IgD-negative memory B cell (primary cell): ENCODE results near the gene SCAF1. TPM values are rescaled to one million over a fixed set of nuclear protein-coding genes. Genes with fewer than 3 reads are reported as not detected.
A peak's percentile ranks its signal among the peaks of the same experiment; 100 is the strongest.

ENCODE experiments used
- H3K27ac Mint-ChIP-seq, 3 donors: one replicate each; pipeline ENCODE4 v1.8.0; 2020 to 2022; ENCODE audit warnings: mild to moderate bottlenecking in 3 of 3, mixed read lengths in 3 of 3, moderate library complexity in 1 of 3
- H3K27me3 Mint-ChIP-seq: one replicate; pipeline ENCODE4 v1.8.0; 2021; ENCODE audit warnings: mixed read lengths
- H3K36me3 Mint-ChIP-seq: one replicate; pipeline ENCODE4 v1.8.0; 2020; ENCODE audit warnings: mild to moderate bottlenecking, mixed read lengths
- H3K4me1 Mint-ChIP-seq, 3 donors: one replicate each; pipeline ENCODE4 v1.8.0; 2020 to 2022; ENCODE audit warnings: mixed read lengths in 3 of 3, mild to moderate bottlenecking in 1 of 3
- H3K4me3 Mint-ChIP-seq, 4 donors: one replicate each; pipeline ENCODE4 v1.8.0; 2020 to 2022; ENCODE audit warnings: mild to moderate bottlenecking in 4 of 4, mixed read lengths in 4 of 4, moderate library complexity in 3 of 4
- H3K9me3 Mint-ChIP-seq, 3 donors: one replicate each; pipeline ENCODE4 v1.8.0; 2020 to 2021; ENCODE audit warnings: mixed read lengths in 3 of 3, mild to moderate bottlenecking in 1 of 3
- polyA plus RNA-seq: library from polyadenylated mRNA; unstranded; fragments of 300-500 nt; fragmentation: Illumina TruSeq; gene quantifications from one replicate; pipeline ENCODE4 v1.2.3, GENCODE V29; 2021

Gene SCAF1
- polyA plus RNA-seq, 1 donor from 2014 or later = 3.4 TPM

- H3K4me3 Mint-ChIP-seq = no peak overlapping the region
- H3K9me3 Mint-ChIP-seq = no peaks in the 10 kb centered on the region
- no peaks in the 10 kb centered on the region for H3K27me3 Mint-ChIP-seq
- no peaks in the 10 kb centered on the region for H3K4me1 Mint-ChIP-seq
- peaks cover 5% of the 10 kb centered on the region for H3K36me3 Mint-ChIP-seq
- no peak overlapping the region for H3K27ac Mint-ChIP-seq
Measured at GRCh38 chr19:49651029-49651819, 9.2 kb downstream of the SCAF1 start.

DNA sequence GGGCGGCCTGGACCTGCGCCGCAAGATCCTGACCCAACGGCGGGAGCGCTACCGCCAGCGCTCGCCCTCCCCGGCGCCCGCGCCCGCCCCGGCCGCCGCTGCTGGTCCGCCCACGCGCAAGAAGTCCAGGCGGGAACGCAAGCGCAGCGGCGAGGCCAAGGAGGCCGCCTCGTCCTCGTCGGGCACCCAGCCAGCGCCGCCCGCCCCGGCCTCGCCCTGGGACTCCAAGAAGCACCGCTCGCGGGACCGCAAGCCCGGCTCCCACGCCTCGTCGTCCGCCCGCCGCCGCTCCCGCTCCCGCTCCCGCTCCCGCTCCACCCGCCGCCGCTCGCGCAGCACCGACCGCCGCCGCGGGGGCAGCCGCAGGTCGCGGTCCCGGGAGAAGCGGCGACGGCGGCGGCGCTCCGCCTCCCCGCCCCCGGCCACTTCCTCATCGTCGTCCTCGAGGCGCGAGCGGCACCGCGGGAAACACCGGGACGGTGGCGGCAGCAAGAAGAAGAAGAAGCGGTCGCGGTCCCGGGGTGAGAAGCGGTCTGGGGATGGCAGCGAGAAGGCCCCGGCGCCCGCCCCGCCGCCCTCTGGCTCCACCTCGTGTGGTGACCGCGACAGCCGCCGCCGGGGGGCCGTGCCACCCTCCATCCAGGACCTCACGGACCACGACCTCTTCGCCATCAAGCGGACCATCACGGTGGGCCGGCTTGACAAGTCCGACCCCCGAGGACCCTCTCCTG is 10.0 kb downstream of the SCAF1 start:
- no peaks in the 10 kb centered on the region for H3K27me3 Mint-ChIP-seq
- H3K9me3 Mint-ChIP-seq = no peaks in the 10 kb centered on the region
- H3K36me3 Mint-ChIP-seq = peaks cover 3% of the 10 kb centered on the region
- no peak overlapping the region for H3K27ac Mint-ChIP-seq
- H3K4me3 Mint-ChIP-seq = no peak overlapping the region
- no peaks in the 10 kb centered on the region for H3K4me1 Mint-ChIP-seq

- no peaks in the 10 kb centered on the region for H3K36me3 Mint-ChIP-seq
- no peaks in the 10 kb centered on the region for H3K4me1 Mint-ChIP-seq
- no peaks in the 10 kb centered on the region for H3K27me3 Mint-ChIP-seq
- H3K9me3 Mint-ChIP-seq = no peaks in the 10 kb centered on the region
- no peak overlapping the region for H3K4me3 Mint-ChIP-seq
- H3K27ac Mint-ChIP-seq = no peak overlapping the region
Measured at GRCh38 chr19:49652551-49653465, 10.8 kb downstream of the SCAF1 start.

GRCh38 chr19:49653466-49653806 is 11.4 kb downstream of the SCAF1 start:
- no peaks in the 10 kb centered on the region for H3K36me3 Mint-ChIP-seq
- H3K4me3 Mint-ChIP-seq = no peak overlapping the region
- no peaks in the 10 kb centered on the region for H3K4me1 Mint-ChIP-seq
- no peaks in the 10 kb centered on the region for H3K27me3 Mint-ChIP-seq
- no peak overlapping the region for H3K27ac Mint-ChIP-seq
- H3K9me3 Mint-ChIP-seq = no peaks in the 10 kb centered on the region

- H3K27ac Mint-ChIP-seq = peak overlapping the region in 1 of 3 donors; percentile 12
- no peaks in the 10 kb centered on the region for H3K9me3 Mint-ChIP-seq
- no peaks in the 10 kb centered on the region for H3K27me3 Mint-ChIP-seq
- no peaks in the 10 kb centered on the region for H3K4me1 Mint-ChIP-seq
- no peaks in the 10 kb centered on the region for H3K36me3 Mint-ChIP-seq
- peak overlapping the region in 1 of 4 donors; percentile 55 for H3K4me3 Mint-ChIP-seq
Measured at GRCh38 chr19:49654581-49654980, 12.6 kb downstream of the SCAF1 start.

GRCh38 chr19:49655570-49656455 is 13.8 kb downstream of the SCAF1 start:
- peak overlapping the region in 1 of 4 donors; percentile 55 for H3K4me3 Mint-ChIP-seq
- H3K36me3 Mint-ChIP-seq = no peaks in the 10 kb centered on the region
- H3K9me3 Mint-ChIP-seq = no peaks in the 10 kb centered on the region
- H3K27me3 Mint-ChIP-seq = no peaks in the 10 kb centered on the region
- H3K4me1 Mint-ChIP-seq = peaks cover 0 to 2% (median 0%) of the 10 kb centered on the region in 3 donors
- peak overlapping the region in 2 of 3 donors; percentile 12 to 23 for H3K27ac Mint-ChIP-seq

GRCh38 chr19:49656456-49657109 is 14.6 kb downstream of the SCAF1 start:
- peak overlapping the region in 1 of 4 donors; percentile 38 for H3K4me3 Mint-ChIP-seq
- H3K27me3 Mint-ChIP-seq = no peaks in the 10 kb centered on the region
- H3K4me1 Mint-ChIP-seq = peaks cover 0 to 2% (median 0%) of the 10 kb centered on the region in 3 donors
- no peaks in the 10 kb centered on the region for H3K36me3 Mint-ChIP-seq
- H3K9me3 Mint-ChIP-seq = no peaks in the 10 kb centered on the region
- H3K27ac Mint-ChIP-seq = peak overlapping the region in 2 of 3 donors; percentile 23 to 43

- H3K4me1 Mint-ChIP-seq = peaks cover 0 to 2% (median 0%) of the 10 kb centered on the region in 3 donors
- H3K4me3 Mint-ChIP-seq = peak overlapping the region in 2 of 4 donors; percentile 30 to 52
- H3K27ac Mint-ChIP-seq = no peak overlapping the region
- H3K27me3 Mint-ChIP-seq = no peaks in the 10 kb centered on the region
- H3K36me3 Mint-ChIP-seq = no peaks in the 10 kb centered on the region
- H3K9me3 Mint-ChIP-seq = no peaks in the 10 kb centered on the region
Measured at GRCh38 chr19:49657493-49658138, 15.6 kb downstream of the SCAF1 start.

- no peak overlapping the region for H3K4me3 Mint-ChIP-seq
- no peaks in the 10 kb centered on the region for H3K27me3 Mint-ChIP-seq
- no peaks in the 10 kb centered on the region for H3K9me3 Mint-ChIP-seq
- H3K4me1 Mint-ChIP-seq = peaks cover 0 to 5% (median 2%) of the 10 kb centered on the region in 3 donors
- H3K36me3 Mint-ChIP-seq = no peaks in the 10 kb centered on the region
- no peak overlapping the region for H3K27ac Mint-ChIP-seq
Measured at GRCh38 chr19:49658139-49658517, 16.1 kb downstream of the SCAF1 start.

GRCh38 chr19:49658566-49659442 is 16.8 kb downstream of the SCAF1 start:
- Mint-ChIP-seq H3K36me3 (no peaks in the 10 kb centered on the region), H3K27ac (peak overlapping the region in 1 of 3 donors; percentile 67), H3K4me3 (no peak overlapping the region), H3K9me3 (no peaks in the 10 kb centered on the region), H3K4me1 (peaks cover under 1 to 5% (median 2%) of the 10 kb centered on the region in 3 donors), H3K27me3 (no peaks in the 10 kb centered on the region)

- peak overlapping the region in 1 of 4 donors; percentile 53 for H3K4me3 Mint-ChIP-seq
- peak overlapping the region in 1 of 3 donors; percentile 42 for H3K27ac Mint-ChIP-seq
- peaks cover 5 to 10% (median 8%) of the 10 kb centered on the region in 3 donors for H3K4me1 Mint-ChIP-seq
- H3K9me3 Mint-ChIP-seq = no peaks in the 10 kb centered on the region
- peaks cover 2% of the 10 kb centered on the region for H3K36me3 Mint-ChIP-seq
- H3K27me3 Mint-ChIP-seq = no peaks in the 10 kb centered on the region
Measured at GRCh38 chr19:49660338-49660961, 18.4 kb downstream of the SCAF1 start.

- Mint-ChIP-seq H3K27ac (peak overlapping the region in 1 of 3 donors; percentile 63), H3K4me3 (peak overlapping the region in 2 of 4 donors; percentile 8 to 55), H3K36me3 (peaks cover 2% of the 10 kb centered on the region), H3K4me1 (peaks cover 14 to 18% (median 15%) of the 10 kb centered on the region in 3 donors), H3K9me3 (no peaks in the 10 kb centered on the region), H3K27me3 (peaks cover 2% of the 10 kb centered on the region)
Measured at GRCh38 chr19:49662011-49662410, 20.0 kb downstream of the SCAF1 start.
